H9 (cell line): ENCODE results near the gene HRH1. TPM values are rescaled to one million over a fixed set of nuclear protein-coding genes. Genes with fewer than 3 reads are reported as not detected.

ENCODE experiments used
- DNase-seq: peaks from one replicate; pipeline ENCODE4 v3.0.0-alpha.2; 2017
- H2AFZ ChIP-seq: one replicate; pipeline ENCODE4 v1.6.1; 2013; ENCODE audit warnings: mild to moderate bottlenecking, low read length, control low read depth, moderate library complexity
- H2AK5ac ChIP-seq: 2 replicates; pipeline ENCODE4 v1.6.1; 2013; ENCODE audit warnings: low read length, control low read depth, mixed read lengths; ENCODE audit not compliant: insufficient read length
- H2BK120ac ChIP-seq: one replicate; pipeline ENCODE4 v1.6.1; 2013; ENCODE audit warnings: low read depth, mild to moderate bottlenecking, low read length, control low read depth, inconsistent platforms; ENCODE audit not compliant: poor library complexity, severe bottlenecking
- H2BK12ac ChIP-seq: 2 replicates; pipeline ENCODE4 v1.6.1; 2013; ENCODE audit warnings: low read length, control low read depth, mixed read lengths, low read depth; ENCODE audit not compliant: insufficient read length
- H2BK15ac ChIP-seq: 2 replicates; pipeline ENCODE4 v1.6.1; 2013; ENCODE audit warnings: low read depth, low read length, control low read depth
- H2BK20ac ChIP-seq: one replicate; pipeline ENCODE4 v1.6.1; 2013; ENCODE audit warnings: low read depth, mild to moderate bottlenecking, low read length, control low read depth, inconsistent platforms; ENCODE audit not compliant: poor library complexity, severe bottlenecking
- H2BK5ac ChIP-seq: 2 replicates; pipeline ENCODE4 v1.6.1; 2013; ENCODE audit warnings: low read length, control low read depth, mixed read lengths; ENCODE audit not compliant: insufficient read length
- H3K14ac ChIP-seq: 2 replicates; pipeline ENCODE4 v1.6.1; 2013; ENCODE audit warnings: low read length, control low read depth; ENCODE audit not compliant: insufficient read depth
- H3K18ac ChIP-seq: 2 replicates; pipeline ENCODE4 v1.6.1; 2013; ENCODE audit warnings: low read depth, mild to moderate bottlenecking, mixed read lengths, low read length, control low read depth; ENCODE audit not compliant: insufficient read length
- H3K23ac ChIP-seq: 2 replicates; pipeline ENCODE4 v1.6.1; 2013; ENCODE audit warnings: low read length, control low read depth, mixed read lengths, low read depth; ENCODE audit not compliant: insufficient read length
- H3K23me2 ChIP-seq: 2 replicates; pipeline ENCODE4 v1.6.1; 2013; ENCODE audit warnings: low read depth, mild to moderate bottlenecking, mixed read lengths, low read length, control low read depth; ENCODE audit not compliant: insufficient read length, poor library complexity, severe bottlenecking
- H3K27ac ChIP-seq: 2 replicates; pipeline ENCODE4 v1.5.1; 2013; ENCODE audit warnings: low read length, control low read depth, mixed read lengths, low read depth; ENCODE audit not compliant: insufficient read length
- H3K27me3 ChIP-seq: 2 replicates; pipeline ENCODE4 v1.6.1; 2013; ENCODE audit warnings: low read length, control low read depth, inconsistent platforms; ENCODE audit not compliant: insufficient read depth
- H3K4ac ChIP-seq: 2 replicates; pipeline ENCODE4 v1.6.1; 2013; ENCODE audit warnings: low read depth, mild to moderate bottlenecking, control low read depth, inconsistent platforms, low read length, moderate library complexity
- H3K4me1 ChIP-seq: 2 replicates; pipeline ENCODE4 v1.6.1; 2013; ENCODE audit warnings: low read length, control low read depth, inconsistent platforms; ENCODE audit not compliant: insufficient read depth
- H3K4me2 ChIP-seq: 2 replicates; pipeline ENCODE4 v1.6.1; 2013; ENCODE audit warnings: low read length, control low read depth, mixed read lengths; ENCODE audit not compliant: insufficient read length, insufficient read depth
- H3K56ac ChIP-seq: 2 replicates; pipeline ENCODE4 v1.6.1; 2013; ENCODE audit warnings: low read depth, mild to moderate bottlenecking, mixed read lengths, low read length, control low read depth; ENCODE audit not compliant: insufficient read length
- H3K79me1 ChIP-seq: 2 replicates; pipeline ENCODE4 v1.6.1; 2013; ENCODE audit warnings: low read depth, mild to moderate bottlenecking, moderate library complexity, low read length, control low read depth, inconsistent platforms; ENCODE audit not compliant: insufficient read depth, poor library complexity, severe bottlenecking
- H3K79me2 ChIP-seq: 2 replicates; pipeline ENCODE4 v1.6.1; 2013; ENCODE audit warnings: low read length, control low read depth, inconsistent platforms; ENCODE audit not compliant: insufficient read depth
- H3K9ac ChIP-seq: 2 replicates; pipeline ENCODE4 v1.6.1; 2013; ENCODE audit warnings: low read length, control low read depth, mixed read lengths; ENCODE audit not compliant: insufficient read length; ENCODE audit errors: extremely low read depth
- H3K9me3 ChIP-seq: one replicate; pipeline ENCODE4 v1.6.1; 2013; ENCODE audit warnings: low read depth, low read length, inconsistent platforms; ENCODE audit not compliant: control insufficient read depth
- H3T11ph ChIP-seq: one replicate; pipeline ENCODE4 v1.6.1; 2013; ENCODE audit warnings: mild to moderate bottlenecking, low read length, control low read depth, inconsistent platforms
- H4K20me1 ChIP-seq: one replicate; pipeline ENCODE4 v1.6.1; 2013; ENCODE audit not compliant: control insufficient read depth, insufficient read length, insufficient read depth
- H4K5ac ChIP-seq: 2 replicates; pipeline ENCODE4 v1.6.1; 2013; ENCODE audit warnings: low read depth, mild to moderate bottlenecking, mixed read lengths, low read length, control low read depth; ENCODE audit not compliant: insufficient read length
- H4K8ac ChIP-seq: replicated peaks from 2 replicates; pipeline ENCODE4 v1.6.1; 2013; ENCODE audit warnings: low read length, control low read depth, mixed read lengths, low read depth; ENCODE audit not compliant: insufficient read length
- H4K91ac ChIP-seq: 2 replicates; pipeline ENCODE4 v1.6.1; 2013; ENCODE audit warnings: low read depth, mild to moderate bottlenecking, moderate library complexity, mixed read lengths, low read length, control low read depth; ENCODE audit not compliant: insufficient read length
- H3K27ac Mint-ChIP-seq, 3 experiments: 2 replicates in 2 of 3; 3 replicates in 1 of 3; pipeline ENCODE4 v1.8.0; 2020 to 2021; ENCODE audit warnings: mixed read lengths in 3 of 3, mild to moderate bottlenecking in 1 of 3, moderate library complexity in 1 of 3
- H3K27me3 Mint-ChIP-seq: 2 replicates; pipeline ENCODE4 v1.8.0; 2021; ENCODE audit warnings: low read depth, mild to moderate bottlenecking, moderate library complexity, mixed read lengths
- H3K36me3 Mint-ChIP-seq, 3 experiments: 2 replicates in 2 of 3; 3 replicates in 1 of 3; pipeline ENCODE4 v1.8.0; 2020 to 2021; ENCODE audit warnings: low read depth in 3 of 3, mixed read lengths in 3 of 3; ENCODE audit not compliant: insufficient read depth in 1 of 3
- H3K4me1 Mint-ChIP-seq, 2 experiments: 2 replicates each; pipeline ENCODE4 v1.8.0; 2020; ENCODE audit warnings: mixed read lengths in 2 of 2
- H3K4me3 Mint-ChIP-seq, 2 experiments: 2 replicates in 1 of 2; 3 replicates in 1 of 2; pipeline ENCODE4 v1.8.0; 2020 to 2021; ENCODE audit warnings: mild to moderate bottlenecking in 2 of 2, mixed read lengths in 2 of 2, moderate library complexity in 1 of 2
- H3K9me3 Mint-ChIP-seq, 2 experiments: 2 replicates in 1 of 2; 3 replicates in 1 of 2; pipeline ENCODE4 v1.8.0; 2020; ENCODE audit warnings: mild to moderate bottlenecking in 2 of 2, mixed read lengths in 2 of 2, moderate library complexity in 1 of 2
- WGBS: extraction: QIAGEN DNeasy Blood & Tissue Kit; methylation state at CpG from one replicate; pipeline ENCODE4 v1.1.7; 2013; ENCODE audit warnings: missing lambda C conversion rate, low lambda C conversion rate, mixed read lengths; ENCODE audit not compliant: insufficient read length; ENCODE audit errors: extremely low coverage; 5-methylcytosine and 5-hydroxymethylcytosine counted together
- total RNA-seq: library from RNA; stranded (reverse); gene quantifications from 2 replicates; pipeline ENCODE4 v1.2.1, GENCODE V29; 2021
- TF ChIP-seq, protein P1 (sequence below): fragments of 200-600 bp; sonication (generic); conservative IDR thresholded peaks from 3 replicates; pipeline ENCODE4 v1.8.0; 2021; ENCODE audit warnings: antibody characterized with exemption, mild to moderate bottlenecking

Gene HRH1
- total RNA-seq, 1 experiment from 2014 or later = 0.74 TPM

GRCh38 chr3:11228041-11228440, 73.7 kb downstream of the HRH1 start:
- Histone ChIP-seq H3K4me1 (no peaks in the 10 kb centered on the region), H3K79me2 (no peaks in the 10 kb centered on the region)
- peaks cover 0 to 5% of the 10 kb centered on the region in 2 experiments; a peak in 2 of 4 replicates for H3K4me1 Mint-ChIP-seq

More at GRCh38 chr3:11228041-11228440, 73.7 kb downstream of the HRH1 start:
- Histone ChIP-seq H3K23ac (no peak overlapping the region), H4K5ac (no peak overlapping the region), H3K27me3 (no peaks in the 10 kb centered on the region), H3K79me1 (no peaks in the 10 kb centered on the region), H3K56ac (no peak overlapping the region), H3K27ac (no peak overlapping the region), H2BK15ac (no peak overlapping the region), H2BK20ac (no peak overlapping the region), H3T11ph (no peak overlapping the region), H3K9me3 (no peaks in the 10 kb centered on the region), H2BK12ac (no peak overlapping the region), H3K23me2 (no peaks in the 10 kb centered on the region), H2AFZ (no peak overlapping the region), H3K18ac (no peak overlapping the region), H3K4me2 (no peak overlapping the region), H3K14ac (no peak overlapping the region), H2BK120ac (no peak overlapping the region), H4K8ac (no peak overlapping the region), H4K20me1 (no peaks in the 10 kb centered on the region), H3K9ac (no peak overlapping the region), H4K91ac (no peak overlapping the region), H3K4ac (no peak overlapping the region), H2AK5ac (no peak overlapping the region), H2BK5ac (no peak overlapping the region)
- TF ChIP-seq, protein P1, sequence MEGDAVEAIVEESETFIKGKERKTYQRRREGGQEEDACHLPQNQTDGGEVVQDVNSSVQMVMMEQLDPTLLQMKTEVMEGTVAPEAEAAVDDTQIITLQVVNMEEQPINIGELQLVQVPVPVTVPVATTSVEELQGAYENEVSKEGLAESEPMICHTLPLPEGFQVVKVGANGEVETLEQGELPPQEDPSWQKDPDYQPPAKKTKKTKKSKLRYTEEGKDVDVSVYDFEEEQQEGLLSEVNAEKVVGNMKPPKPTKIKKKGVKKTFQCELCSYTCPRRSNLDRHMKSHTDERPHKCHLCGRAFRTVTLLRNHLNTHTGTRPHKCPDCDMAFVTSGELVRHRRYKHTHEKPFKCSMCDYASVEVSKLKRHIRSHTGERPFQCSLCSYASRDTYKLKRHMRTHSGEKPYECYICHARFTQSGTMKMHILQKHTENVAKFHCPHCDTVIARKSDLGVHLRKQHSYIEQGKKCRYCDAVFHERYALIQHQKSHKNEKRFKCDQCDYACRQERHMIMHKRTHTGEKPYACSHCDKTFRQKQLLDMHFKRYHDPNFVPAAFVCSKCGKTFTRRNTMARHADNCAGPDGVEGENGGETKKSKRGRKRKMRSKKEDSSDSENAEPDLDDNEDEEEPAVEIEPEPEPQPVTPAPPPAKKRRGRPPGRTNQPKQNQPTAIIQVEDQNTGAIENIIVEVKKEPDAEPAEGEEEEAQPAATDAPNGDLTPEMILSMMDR = no peak
- no peaks in the 10 kb centered on the region for H3K36me3 Mint-ChIP-seq
- no peak overlapping the region for H3K4me3 Mint-ChIP-seq
- no peak for DNase-seq
- WGBS = no CpG with 5 or more reads among the region's 4 CpGs
- no peaks in the 10 kb centered on the region for H3K9me3 Mint-ChIP-seq
- H3K27ac Mint-ChIP-seq = no peak overlapping the region
- peaks cover 6% of the 10 kb centered on the region for H3K27me3 Mint-ChIP-seq
